A673 (cell line): ENCODE measurements around the gene CBX4. TPM values are rescaled to one million over a fixed set of nuclear protein-coding genes. Genes with fewer than 3 reads are reported as not detected.
A peak's percentile ranks its signal among the peaks of the same experiment; 100 is the strongest.

Experiments
- BruUV-seq: library from RNA; stranded (reverse); fragments of 400-500 nt; replicated peaks from 2 replicates; lab custom pipeline; 2021; lab: Mats Ljungman, UMichigan
- CTCF ChIA-PET: fragments of 300-600 bp; sonication (Branson Sonifier 250); formaldehyde crosslinking; loops from one replicate; lab custom pipeline; 2022; ENCODE audit warnings: antibody characterized with exemption; lab: Charles Lee
- POLR2A ChIA-PET: fragments of 300-600 bp; sonication (Branson Sonifier 250); formaldehyde crosslinking; loops from one replicate; lab custom pipeline; 2022; ENCODE audit warnings: antibody characterized with exemption; ENCODE audit not compliant: low non-redundant PET; lab: Charles Lee
- DNase-seq: peaks from one replicate; pipeline ENCODE4 v3.0.0-alpha.2; 2015; ENCODE audit warnings: low spot score
- H3K27ac ChIP-seq: fragments of 200-600 bp; sonication (generic); 2 replicates; pipeline ENCODE4 v1.5.1; 2016; ENCODE audit warnings: mixed run types, low read depth, mild to moderate bottlenecking, mixed read lengths, antibody characterized with exemption, low read length; ENCODE audit not compliant: poor library complexity, severe bottlenecking
- H3K27me3 ChIP-seq: fragments of 200-600 bp; sonication (generic); replicated peaks from 2 replicates; pipeline ENCODE4 v1.6.1; 2017; ENCODE audit warnings: mixed run types, low read depth, mild to moderate bottlenecking, mixed read lengths, antibody characterized with exemption, low read length; ENCODE audit not compliant: insufficient read depth, poor library complexity
- H3K36me3 ChIP-seq: fragments of 200-600 bp; sonication (generic); 2 replicates; pipeline ENCODE4 v1.6.1; 2016; ENCODE audit warnings: mixed run types, mild to moderate bottlenecking, mixed read lengths, antibody characterized with exemption, low read length; ENCODE audit not compliant: insufficient read depth, poor library complexity, severe bottlenecking
- H3K4me1 ChIP-seq: fragments of 200-600 bp; sonication (generic); 2 replicates; pipeline ENCODE4 v1.6.1; 2017; ENCODE audit warnings: mixed run types, mild to moderate bottlenecking, mixed read lengths, antibody characterized with exemption, low read length; ENCODE audit not compliant: insufficient read depth, poor library complexity, severe bottlenecking
- H3K4me3 ChIP-seq: fragments of 200-600 bp; sonication (generic); 2 replicates; pipeline ENCODE4 v1.5.1; 2016; ENCODE audit warnings: low read depth, mixed run types, mild to moderate bottlenecking, mixed read lengths, low read length; ENCODE audit not compliant: poor library complexity, severe bottlenecking
- H3K9me3 ChIP-seq: fragments of 200-600 bp; sonication (generic); 2 replicates; pipeline ENCODE4 v1.6.1; 2016; ENCODE audit warnings: mixed run types, low read depth, mild to moderate bottlenecking, mixed read lengths, antibody characterized with exemption, low read length; ENCODE audit not compliant: poor library complexity, severe bottlenecking
- EZH2 ChIP-seq: fragments of 200-600 bp; sonication (generic); IDR thresholded peaks from 2 replicates; pipeline ENCODE4 v1.6.1; 2017; ENCODE audit warnings: borderline replicate concordance, low read depth, mild to moderate bottlenecking, mixed read lengths, antibody characterized with exemption, low read length; ENCODE audit not compliant: poor library complexity, severe bottlenecking
- intact Hi-C: fragments of 100-400 bp; cut with micrococcal nuclease; formaldehyde crosslinking; loops from one replicate; pipeline ENCODE4 v1.10.0; 2022; ENCODE audit not compliant: unreplicated experiment
- total RNA-seq: library from RNA; stranded (reverse); gene quantifications from 2 replicates; pipeline ENCODE4 v1.2.3, GENCODE V29; 2021
- TF ChIP-seq, protein P1 (sequence below): fragments of 300-800, 200-600 bp; sonication (generic); conservative IDR thresholded peaks from 2 replicates; pipeline ENCODE4 v1.5.1; 2017; ENCODE audit warnings: low read depth, mild to moderate bottlenecking, antibody characterized with exemption, low read length, moderate library complexity, mixed read lengths

CBX4 gene
- total RNA-seq, 1 experiment from 2014 or later: 42.6 TPM

DNA sequence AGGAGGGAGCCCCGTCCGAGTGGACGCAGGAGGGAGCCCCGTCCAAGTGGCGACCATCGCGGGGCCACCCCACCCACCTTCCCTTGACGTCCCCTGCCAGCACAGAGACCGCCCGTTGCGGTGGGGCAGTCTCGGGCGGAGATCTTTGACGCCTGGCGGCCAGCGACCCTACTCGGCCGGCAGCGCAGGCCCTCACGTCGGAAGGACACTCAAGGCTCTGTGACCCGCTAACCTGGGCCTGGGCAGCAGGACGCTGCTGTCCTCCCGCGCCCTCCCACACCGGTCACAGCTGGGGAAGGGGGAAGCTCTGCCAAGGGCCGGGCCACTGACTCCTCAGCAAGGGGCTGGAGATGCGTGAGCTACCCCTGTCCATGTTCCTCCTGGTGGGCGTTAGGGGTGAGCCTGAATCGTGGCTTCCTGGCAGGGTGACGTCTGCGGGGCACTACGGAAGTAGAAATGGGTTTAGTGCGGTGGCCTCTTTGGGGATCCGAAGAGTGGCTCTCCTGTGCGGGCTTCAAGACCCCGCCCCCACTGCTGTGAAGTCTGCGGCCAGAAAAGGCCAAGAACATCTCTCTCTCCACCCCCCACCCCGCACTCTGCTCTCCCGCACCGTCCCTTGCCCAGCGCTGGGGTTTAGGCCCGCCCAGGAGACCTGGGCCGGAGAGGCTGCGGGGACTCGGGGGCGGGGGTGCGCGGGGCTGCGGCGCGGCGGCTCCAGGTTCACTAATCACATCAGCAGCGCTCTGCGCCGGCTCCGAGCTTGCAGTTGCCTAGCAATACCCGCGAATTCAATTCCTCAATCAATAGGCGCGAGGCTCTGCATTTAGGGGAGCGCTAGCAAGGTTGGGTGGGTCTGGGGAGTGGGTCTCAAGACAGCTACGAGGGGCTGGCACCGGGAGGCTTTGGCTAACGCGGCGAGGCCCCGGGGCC is 48.2 kb downstream of the CBX4 start:
- H3K27ac ChIP-seq: no peak overlapping the region
- H3K4me1 ChIP-seq: peaks cover 52% of the 10 kb centered on the region
- no peaks in the 10 kb centered on the region for H3K9me3 ChIP-seq
- no TSS peak for BruUV-seq
- peaks cover 22% of the 10 kb centered on the region for H3K27me3 ChIP-seq
- ChIA-PET POLR2A (no interaction called here), CTCF (interaction anchor here (0.6 kb wide), 1 partner anchor 180 kb away, joined by 3 read pairs; no protein-coding TSS in a partner anchor)
- H3K4me3 ChIP-seq: peak overlapping the region; percentile 24
- TF ChIP-seq, protein P1, sequence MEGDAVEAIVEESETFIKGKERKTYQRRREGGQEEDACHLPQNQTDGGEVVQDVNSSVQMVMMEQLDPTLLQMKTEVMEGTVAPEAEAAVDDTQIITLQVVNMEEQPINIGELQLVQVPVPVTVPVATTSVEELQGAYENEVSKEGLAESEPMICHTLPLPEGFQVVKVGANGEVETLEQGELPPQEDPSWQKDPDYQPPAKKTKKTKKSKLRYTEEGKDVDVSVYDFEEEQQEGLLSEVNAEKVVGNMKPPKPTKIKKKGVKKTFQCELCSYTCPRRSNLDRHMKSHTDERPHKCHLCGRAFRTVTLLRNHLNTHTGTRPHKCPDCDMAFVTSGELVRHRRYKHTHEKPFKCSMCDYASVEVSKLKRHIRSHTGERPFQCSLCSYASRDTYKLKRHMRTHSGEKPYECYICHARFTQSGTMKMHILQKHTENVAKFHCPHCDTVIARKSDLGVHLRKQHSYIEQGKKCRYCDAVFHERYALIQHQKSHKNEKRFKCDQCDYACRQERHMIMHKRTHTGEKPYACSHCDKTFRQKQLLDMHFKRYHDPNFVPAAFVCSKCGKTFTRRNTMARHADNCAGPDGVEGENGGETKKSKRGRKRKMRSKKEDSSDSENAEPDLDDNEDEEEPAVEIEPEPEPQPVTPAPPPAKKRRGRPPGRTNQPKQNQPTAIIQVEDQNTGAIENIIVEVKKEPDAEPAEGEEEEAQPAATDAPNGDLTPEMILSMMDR: no peak
- no peak for TF ChIP-seq EZH2
- H3K36me3 ChIP-seq: peaks cover 15% of the 10 kb centered on the region
- no peak for DNase-seq
- intact Hi-C loops: loop anchor here (5.0 kb wide), 3 partner anchors 46 to 201 kb away; partner anchors contain the start of gene CBX4

DNA sequence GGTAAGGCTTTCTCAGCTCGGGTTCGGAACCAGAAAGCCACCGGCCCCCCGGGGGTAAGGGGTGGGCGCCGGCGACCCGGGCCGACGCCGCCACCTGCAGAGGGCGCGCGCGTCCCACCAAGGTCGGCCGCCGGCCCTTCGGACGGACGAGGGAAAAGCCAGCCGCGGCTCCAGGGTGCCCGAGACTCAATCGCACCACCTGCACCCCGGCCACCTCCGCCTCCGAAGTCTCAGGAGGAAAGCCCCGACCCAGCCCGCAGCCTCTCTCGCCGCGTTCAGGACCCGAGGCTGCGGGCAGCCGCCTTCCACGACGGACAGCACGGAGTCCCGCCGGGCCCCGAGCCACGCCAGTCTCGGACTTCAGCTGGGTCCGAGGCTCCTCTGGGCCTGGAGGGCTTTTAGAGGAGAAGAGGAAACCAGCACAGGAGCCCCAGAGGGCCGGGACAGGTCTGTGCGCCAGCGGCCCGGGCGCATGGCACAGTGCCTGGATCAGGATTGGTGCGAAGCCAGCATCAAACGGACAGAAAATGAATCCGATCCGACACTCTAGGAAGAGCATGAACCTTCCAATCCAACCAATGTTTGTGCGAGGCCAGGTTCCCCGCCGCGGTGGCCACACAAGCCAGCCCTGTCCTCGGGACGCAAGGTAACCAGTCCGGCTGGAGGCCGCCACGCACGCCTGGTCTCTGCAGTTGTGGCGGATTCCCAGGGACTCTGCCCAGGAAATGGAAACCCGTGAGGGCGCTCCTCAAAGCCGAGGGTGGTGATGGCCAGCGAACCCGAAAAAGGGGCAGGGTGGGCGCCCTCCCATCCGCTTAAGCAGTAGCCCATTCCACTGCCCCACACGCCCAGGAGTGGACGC is 49.1 kb downstream of the CBX4 start:
- intact Hi-C loops: loop anchor here (5.0 kb wide), 3 partner anchors 47 to 202 kb away; partner anchors contain the start of gene CBX4
- Histone ChIP-seq H3K4me1 (peaks cover 52% of the 10 kb centered on the region), H3K36me3 (peaks cover 15% of the 10 kb centered on the region), H3K27ac (no peak overlapping the region), H3K4me3 (peak overlapping the region; percentile 21), H3K9me3 (no peaks in the 10 kb centered on the region), H3K27me3 (peaks cover 22% of the 10 kb centered on the region)
- CTCF ChIA-PET: interaction anchor here (0.6 to 2.0 kb wide), 5 partner anchors 12 to 293 kb away, joined by 3 to 6 read pairs (median 3); partner anchors contain the start of gene CBX2
- BruUV-seq: no TSS peak
- POLR2A ChIA-PET: no interaction called here
- peak; percentile 56 for DNase-seq
- TF ChIP-seq EZH2: no peak
- TF ChIP-seq, protein P1: peak; percentile 68
